HG03575 (cell line): ENCODE results near the gene MED22.

ENCODE experiments used
- ATAC-seq: cut with Tn5 transposase; IDR thresholded peaks from one replicate; pipeline ENCODE4 v1.9.1; 2021; ENCODE audit not compliant: unreplicated experiment, insufficient number of reproducible peaks, low FRiP score; ENCODE audit errors: extremely low read depth

The MED22 gene

DNA sequence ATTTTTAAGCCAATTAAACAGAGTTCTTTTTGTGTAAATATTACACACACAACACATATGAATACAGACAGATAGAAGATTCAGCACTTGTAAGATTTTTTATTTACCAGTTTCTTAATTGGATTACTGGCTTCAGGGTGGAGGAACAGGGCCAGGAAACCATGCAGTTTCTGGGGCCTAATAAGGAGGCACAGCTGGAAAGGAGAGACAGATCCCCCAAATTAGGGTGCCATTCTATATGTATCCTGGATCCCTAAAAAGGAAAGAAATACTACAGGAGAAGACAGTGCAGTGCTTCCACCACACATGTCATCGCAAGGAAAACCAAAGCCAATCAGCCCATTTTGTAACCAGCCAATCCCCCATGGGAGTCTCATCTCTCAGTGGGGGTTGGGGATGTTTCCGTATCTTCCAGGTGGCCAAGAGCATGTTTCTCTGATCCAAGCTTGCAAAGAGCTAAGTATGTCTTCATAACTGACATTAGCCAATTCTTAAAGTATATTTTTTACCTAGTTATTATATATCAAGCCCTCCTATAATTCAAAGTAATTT lies 57.1 kb downstream of the MED22 start:
- no peak for ATAC-seq
